HG03066 (cell line): ENCODE data around the gene TRAF4.

Source experiments
- ATAC-seq: cut with Tn5 transposase; IDR thresholded peaks from one replicate; pipeline ENCODE4 v1.9.1; 2021; ENCODE audit warnings: low read depth; ENCODE audit not compliant: unreplicated experiment

Gene TRAF4, protein sequence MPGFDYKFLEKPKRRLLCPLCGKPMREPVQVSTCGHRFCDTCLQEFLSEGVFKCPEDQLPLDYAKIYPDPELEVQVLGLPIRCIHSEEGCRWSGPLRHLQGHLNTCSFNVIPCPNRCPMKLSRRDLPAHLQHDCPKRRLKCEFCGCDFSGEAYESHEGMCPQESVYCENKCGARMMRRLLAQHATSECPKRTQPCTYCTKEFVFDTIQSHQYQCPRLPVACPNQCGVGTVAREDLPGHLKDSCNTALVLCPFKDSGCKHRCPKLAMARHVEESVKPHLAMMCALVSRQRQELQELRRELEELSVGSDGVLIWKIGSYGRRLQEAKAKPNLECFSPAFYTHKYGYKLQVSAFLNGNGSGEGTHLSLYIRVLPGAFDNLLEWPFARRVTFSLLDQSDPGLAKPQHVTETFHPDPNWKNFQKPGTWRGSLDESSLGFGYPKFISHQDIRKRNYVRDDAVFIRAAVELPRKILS

DNA sequence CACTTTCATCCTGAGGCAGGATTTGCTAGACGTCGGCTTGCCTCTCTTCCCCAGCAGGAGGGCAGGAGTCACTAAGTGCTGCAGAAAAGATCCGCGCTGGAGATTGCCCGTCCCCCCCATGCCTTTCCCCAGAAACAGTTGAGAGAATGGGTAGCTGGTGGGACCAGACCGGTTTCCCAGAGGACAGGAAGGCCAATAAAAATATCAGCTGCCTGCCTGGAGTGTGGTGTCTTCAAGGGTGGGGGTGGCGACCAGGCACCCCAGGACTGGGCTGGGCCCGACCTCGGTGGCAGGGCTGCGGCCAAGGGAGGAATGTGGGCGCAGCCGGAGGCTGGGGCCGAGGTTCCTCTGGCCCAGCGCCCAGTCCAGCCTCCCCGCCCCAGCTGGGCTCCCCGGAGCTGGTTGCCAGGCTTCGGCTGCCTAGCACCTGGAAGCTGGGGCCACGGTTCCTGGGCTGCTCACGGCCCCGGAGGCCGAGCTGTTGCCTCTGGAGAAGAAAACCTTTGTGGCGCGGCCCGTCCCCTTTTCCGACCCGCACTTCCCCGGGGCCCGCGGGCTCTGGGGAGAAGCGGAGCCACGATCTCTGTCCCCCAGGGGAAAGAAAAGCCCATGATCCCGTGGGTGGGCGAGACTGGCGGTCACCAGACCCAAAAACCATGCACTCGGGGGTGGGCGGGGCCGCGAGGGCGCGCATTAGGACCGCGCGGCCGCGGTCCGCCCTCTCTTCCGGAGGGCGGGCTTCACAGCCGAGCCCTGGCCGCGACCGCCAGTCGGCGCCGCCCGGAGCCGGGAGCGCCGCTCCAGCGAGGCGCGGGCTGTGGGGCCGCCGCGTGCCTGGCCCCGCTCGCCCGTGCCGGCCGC, at the start of gene TRAF4:
TRAF4 (plus strand) TSS at position 769 of the 861 bp plus-strand sequence. CDS start 102 bp downstream, outside the sequence.
- peak; percentile 49 for ATAC-seq

DNA sequence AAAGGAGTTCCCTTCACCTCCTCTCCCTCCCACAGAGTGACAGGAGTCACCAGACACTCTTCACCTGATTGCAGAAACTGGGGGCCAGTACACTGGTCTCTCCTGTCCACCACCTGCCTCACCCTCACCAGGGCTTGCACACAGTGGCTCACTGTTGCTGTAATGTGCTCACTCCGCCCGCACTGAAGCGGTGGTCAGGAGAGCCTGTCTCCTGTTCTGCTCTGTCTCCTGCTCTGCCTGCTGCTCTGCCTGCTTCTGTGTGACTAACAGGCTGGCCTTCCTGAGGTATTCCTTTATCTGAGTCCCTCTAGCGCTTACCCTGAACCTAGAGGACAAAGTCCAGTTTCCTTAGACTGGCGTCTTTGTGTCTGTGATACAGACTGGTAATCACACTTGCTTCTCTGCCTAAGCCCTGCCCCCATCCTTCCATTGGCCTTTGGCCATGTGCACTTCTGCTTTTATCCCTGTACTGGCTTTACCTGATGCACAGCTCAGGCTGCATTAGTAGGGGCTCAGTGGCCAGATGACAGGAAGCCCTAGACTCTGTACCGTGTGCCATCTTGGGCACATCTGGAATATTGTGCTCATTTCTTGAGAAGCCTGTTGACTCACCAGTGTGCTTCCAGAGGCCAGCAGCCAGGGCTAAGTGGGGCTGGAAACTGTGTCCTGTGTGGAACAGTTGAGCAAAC, 45.4 kb upstream of the TRAF4 start:
- no peak for ATAC-seq

DNA sequence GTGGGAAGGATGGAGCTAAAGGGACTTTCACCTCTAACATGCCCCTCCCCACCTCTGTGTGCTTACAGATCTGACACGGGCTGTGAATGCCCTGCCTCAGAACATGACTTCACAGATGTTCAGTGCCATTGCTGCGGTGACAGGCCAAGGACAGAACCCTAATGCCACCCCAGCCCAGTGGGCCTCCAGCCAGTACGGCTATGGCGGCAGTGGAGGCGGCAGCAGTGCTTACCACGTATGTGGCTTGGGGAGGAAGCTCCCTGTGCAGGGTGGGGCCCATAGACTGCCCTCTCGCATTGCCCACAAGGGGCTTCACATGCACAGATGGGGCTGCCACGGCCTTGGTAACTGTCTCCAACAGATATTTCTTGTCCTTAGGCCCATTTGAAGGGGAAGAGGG, 43.5 kb upstream of the TRAF4 start:
- ATAC-seq: no peak

DNA sequence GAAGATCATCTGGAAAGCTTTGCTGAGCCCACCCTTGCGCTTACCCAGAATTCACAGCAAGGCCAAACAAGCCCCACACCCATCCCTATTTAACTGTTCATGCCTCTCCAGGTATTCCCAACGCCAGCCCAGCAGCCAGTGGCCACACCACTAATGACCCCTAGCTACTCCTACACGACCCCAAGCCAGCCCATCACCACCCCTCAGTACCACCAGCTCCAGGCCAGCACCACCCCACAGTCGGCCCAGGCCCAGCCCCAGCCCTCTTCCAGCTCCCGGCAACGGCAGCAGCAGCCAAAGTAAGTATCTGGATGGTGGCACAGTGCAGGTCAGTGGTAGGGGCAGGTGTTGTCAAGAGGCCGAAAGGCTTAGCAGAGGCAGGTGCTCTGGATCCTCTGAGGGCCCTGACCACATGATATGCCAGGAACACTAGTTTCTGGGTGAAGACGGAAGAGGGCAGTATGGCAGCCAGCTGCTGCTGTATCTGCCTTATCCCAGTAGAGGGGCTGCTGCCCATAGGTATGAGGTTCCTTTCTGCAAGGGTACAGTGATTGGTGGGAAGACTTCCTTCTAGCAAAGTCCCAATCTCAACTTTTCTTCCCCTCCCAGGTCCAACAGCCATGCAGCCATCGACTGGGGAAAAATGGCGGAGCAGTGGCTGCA, 42.9 kb upstream of the TRAF4 start:
- ATAC-seq: no peak

DNA sequence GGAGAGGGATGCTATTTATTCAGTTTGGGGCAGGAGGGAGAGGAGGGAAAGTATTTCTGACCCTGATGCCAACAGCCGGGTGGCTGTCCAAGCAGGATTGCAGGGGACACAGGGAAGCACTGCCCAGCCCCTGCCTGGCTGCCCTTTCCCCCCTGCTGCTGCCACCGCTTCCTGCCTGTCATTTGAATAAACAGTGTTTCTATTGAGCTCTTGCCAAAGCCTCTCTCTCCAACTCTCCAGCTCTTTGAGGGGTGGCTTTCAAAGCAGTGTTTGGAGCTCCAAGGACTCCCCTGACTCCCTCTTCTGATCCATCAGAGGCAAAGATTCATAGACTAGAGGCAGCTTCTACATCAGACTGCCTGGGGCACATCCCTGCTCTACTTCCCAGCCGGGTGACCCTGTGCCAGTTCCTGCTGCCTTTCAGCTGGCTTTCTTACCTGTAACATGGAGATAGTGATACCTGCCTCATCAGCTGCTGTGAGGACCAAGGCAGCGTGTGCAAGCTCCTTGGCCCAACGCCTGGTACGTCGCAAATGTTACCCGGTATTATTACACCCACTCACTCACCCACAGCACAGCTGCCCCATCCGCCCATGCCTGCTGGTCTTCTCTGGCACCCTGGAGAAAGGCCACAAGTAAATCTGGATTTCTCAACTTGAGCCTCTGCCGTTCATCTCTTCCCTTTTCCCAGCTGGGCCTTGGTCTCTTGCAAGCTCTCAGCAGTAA, 41.6 kb upstream of the TRAF4 start:
- no peak for ATAC-seq

DNA sequence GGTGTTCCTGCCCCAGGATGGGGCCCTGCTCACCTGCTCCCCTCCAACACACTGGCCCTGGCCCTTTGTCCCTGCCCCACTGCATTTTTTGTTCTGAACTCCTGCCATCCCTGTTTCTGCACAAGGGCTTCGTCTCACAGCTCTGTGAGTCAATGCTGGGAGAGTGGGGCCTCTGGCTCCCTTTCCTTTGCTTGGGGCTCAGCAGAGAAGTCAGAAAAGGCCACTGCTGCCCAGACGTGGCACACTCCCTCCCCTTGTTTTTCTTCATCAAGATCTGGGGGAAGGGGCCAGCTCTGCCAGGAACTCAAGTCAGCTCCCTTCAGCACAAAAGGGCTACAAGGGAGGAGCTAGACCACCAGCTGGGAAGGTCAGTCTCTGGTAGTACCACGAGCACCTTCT, 41.1 kb upstream of the TRAF4 start:
- ATAC-seq: no peak

DNA sequence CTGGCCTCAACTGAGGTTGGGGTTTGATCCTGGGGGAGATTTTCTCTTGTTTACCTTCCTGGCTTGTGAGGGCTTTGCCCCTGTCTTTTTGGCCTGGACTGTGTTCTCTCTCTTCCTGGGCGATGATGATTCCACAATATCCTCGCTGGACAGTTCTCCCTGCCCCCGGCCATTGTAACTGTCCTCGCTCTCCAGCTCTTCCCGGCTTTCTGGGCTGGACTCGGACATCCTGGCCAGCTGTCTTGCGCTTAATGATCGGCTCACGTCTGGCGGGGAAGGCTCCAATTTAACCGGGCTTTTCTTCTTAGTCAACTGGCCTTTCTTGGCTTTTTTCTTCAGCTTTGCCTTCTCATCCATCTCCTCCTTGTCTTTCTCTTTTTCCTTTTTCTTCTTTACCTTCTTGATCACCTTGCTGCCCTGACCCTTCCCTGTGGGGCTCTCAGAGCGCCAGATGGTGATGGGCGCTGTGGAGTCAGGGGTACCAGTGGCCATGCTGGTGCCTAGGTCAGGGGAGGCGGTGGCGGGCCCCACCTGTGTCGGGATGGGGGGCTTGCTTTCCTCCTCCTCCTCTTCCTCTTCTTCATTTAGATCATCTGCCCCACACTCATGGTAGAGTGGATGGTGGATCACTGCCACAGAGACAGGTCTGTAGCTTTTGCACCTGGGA, 40.1 kb upstream of the TRAF4 start:
- ATAC-seq: no peak

DNA sequence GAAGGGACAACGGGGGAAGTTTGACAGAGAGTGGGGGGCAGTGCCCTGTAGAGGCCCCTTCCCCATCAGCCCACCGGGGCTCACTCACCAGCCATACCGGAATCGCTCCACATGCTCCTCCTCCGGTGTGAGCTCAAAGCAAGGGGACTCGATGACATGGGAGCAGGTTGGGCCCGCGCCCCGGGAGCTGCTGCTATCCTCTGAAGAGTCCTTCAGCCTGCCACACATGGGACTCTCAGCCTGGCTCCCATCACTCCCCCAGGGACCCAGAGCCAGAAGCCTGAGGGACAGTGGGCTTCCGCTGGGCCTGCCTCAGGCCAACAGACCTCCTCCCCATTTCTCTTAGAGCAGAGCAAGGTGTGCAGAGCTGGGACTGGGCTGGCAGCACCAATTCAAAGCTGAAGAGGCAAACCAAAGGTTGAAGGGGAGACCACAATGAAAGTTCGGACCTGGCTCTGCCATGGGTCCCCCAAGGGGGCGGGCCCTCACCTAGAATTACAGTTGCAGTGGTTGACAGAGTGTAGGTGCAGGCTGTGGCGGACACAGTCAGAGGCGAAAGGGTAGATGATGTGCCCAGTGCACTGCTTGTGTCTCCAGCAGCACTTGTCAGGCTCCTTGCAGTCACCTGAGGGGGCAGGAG, 39.5 kb upstream of the TRAF4 start:
- no peak for ATAC-seq

DNA sequence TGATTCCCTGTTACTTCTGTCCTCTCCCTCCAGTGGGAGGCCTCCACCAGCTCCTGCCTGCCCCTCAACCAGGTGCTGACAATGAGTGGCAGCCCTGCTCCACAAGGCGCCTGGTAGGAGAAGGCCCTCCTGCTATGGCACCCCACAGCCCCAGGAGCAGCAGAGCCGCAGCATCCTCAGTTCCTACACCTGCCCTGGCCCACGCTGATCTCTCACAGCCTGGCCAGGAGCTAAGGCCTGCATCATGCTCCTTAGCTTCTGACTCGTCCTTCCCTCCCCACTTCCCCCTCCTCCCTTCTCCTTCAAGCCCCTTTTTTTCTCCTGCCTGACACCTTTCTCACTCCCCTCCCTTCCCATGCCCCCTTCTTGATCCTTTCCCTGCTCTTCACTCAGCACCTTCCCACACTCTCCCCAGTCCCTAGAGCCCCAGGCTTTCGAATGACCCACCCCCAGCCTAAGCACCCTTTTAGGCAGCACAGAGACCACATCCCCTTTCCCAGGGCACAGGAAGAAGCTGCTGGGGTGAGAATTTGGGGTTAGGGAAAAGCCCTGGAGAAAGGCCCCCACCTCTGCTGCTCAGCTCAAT, 38.6 kb upstream of the TRAF4 start:
- ATAC-seq: no peak

DNA sequence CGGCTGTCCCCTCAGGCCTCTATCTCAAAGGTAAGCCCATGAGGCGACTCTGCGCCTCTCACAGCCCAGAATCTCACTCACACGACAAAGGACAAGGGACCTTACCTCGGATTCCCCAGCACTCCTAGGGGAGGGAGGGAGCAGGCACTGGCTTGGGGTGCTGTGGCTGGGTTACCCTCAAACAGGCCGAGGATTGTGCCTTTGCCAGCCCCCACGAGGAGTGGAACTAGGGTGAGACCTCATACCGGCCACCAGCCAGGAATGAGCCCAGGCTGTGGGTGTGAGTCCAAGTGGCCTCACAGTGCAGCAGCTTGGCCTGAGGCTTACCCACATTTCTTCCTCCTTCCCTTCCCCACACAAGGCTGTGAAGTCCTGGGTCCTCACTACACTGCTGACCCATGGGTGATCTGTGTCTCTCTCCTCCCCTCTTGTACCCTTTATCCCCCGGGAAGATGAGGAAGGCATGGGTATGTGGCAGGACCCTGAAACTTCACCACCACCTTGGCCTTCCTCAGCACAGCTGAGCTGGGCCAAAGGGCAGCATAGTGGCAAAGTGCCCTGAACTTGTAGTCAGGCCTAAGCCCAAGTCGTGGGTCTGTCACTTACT, 38.0 kb upstream of the TRAF4 start:
- ATAC-seq: no peak

DNA sequence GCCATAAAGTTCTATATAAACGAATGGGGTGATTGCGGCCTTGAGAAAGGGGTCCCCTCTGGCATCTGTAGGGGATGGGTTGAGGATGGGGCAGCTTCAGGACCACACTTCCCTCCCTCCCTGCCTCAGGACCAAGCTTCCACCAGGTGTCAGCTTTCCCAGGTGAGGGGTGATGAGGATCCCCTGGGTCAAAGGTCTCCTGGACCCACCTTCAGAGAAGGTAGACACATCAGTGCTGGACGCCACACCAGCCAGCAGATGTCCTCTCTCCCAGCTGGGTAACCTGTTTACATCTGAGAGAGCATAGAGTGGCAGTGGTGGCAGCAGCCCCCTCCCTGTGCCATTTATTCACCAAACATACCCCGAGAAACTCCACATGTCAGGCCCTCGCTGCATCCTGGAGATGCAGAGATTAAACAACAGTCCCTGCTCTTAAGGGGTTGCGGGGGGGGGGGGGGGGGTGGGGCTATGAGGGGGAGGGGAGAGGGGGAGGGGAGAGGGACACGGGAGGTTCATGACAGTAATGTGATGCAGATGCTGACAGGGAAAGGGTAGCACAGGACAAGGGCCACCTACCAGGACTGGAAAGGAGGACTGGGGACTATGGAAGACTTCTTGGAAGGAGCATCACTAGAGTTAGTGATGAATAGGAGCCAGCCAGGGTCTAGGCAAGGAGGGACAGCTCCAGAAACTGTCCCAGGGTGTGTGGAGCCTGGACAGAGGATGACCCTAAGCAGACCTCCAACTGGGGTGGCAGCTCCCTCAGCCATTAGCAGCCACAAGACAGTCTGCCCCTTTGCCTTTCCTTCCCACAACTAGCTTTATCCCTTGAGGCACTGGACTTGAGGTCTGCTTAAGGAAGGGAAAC, 37.1 kb upstream of the TRAF4 start:
- no peak for ATAC-seq

DNA sequence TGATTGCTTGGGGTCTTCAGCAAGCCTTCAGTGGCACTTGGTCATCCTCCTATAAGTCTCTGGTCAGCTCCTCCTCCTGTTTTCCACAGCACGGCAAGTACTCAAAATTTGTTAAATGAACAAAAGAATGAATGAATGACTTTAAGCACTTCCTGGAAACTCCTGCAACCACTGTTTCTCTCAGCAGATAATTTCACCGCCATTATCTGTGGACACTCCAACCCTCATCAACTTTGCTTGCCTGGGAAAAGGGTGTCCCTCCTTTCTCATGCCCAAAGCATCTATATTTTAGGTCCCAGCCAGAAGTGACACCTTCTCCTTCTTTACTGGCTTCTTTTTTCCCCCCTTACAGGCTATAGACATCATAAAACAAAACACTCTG, 36.5 kb upstream of the TRAF4 start:
- no peak for ATAC-seq

DNA sequence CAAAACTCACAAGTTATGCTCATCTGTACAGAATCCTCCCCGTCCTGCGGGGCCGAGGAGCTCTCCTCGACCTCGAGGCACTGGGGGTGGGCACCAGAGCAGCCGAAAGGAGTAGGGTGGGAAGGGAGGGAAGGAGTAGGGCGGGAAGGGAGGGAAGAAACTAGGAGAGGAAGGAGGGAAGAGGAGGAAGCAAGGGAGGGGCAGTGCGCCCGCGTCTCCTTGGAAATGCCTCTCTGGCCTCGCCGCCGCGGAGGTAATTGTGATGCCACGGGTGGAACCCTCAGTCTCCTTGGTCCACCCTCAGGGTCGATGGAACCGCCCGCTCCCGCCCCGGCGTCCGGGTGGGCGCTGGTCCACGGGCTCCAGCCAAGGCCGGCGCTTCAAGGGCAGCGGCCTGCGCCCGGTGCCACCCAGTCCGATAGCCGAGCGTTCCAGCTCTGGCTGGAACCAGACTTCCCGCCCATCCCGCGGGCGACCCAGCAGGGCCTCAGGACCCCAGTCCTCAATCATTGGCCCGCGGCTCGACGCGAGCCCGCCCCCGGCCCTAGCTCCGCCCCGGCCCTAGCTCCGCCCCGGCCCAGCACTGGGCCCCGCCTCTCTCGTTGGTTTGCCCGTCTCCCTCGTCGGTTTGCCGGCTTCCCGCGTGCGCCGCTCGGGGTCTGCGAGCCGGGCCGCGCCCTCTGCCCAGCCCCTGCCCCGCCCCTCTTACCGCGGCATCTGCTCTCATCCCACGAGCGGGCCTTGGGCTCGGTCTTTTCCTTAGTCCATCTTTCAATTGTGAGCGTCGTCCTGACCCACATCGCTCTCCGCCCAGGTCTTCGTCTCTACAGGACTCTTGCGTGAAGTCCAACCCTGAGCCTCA, 32.7 kb upstream of the TRAF4 start:
- ATAC-seq: peak; percentile 71

DNA sequence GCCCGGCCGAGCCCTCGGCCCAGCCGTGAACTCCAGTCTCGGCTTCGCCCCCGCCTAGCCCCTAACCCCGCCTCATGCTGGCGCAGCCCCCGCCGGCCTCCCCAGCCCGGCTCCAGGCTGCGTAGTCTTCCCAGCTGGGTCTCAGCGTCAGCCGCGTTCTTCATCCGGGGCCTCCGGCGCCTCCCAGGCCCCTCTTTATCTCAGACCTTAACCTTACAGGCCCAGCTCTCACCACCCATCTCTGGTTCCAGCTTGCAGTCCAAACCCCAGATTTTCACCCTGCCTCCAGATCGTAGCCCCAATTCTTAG, 32.1 kb upstream of the TRAF4 start, which contains the start of gene PROCA1:
PROCA1 (minus strand) TSS at position 166 of the 309 bp plus-strand sequence. CDS start 228 bp downstream, outside the sequence.
- peak; percentile 22 for ATAC-seq

DNA sequence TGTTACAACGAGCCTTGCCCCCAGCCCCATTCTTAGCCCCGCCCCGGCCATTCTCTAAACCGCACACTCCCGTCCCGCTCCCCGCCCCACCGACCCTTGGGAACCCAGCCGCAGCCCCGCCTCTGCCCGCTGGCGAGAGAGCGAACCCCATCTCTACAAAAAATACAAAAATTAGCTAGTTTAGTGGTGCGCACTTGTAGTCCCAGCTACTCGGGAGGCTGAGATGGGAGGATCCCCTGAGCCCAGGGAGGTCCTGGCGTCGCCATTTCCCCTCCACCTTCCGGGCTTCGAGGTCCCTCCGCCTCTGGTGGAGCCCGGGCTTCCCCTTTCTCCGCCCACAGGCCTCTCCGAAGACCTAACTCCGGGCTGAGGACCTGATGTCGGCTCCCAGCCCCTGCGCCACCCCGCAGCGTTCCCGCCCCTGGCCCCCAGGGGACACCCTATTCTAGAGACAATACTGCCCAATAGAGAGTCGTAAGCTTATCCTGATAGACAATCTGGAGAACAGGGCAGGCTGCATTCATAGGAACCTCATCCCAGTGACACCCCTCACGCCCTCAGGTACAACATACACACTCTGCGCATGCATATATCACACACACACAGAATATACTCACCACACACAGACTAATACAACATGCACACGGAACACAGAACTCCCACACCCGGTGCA, 31.6 kb upstream of the TRAF4 start:
- no peak for ATAC-seq
